ENCODE results near the gene TCEANC2. TPM values are rescaled to one million over a fixed set of nuclear protein-coding genes. Genes with fewer than 3 reads are reported as not detected.
"Not testable (repeated sequence)": the region's sequence is repeated elsewhere in the genome, so short reads cannot be mapped to it uniquely, and the experiment has no call there.

The TCEANC2 gene
- total RNA-seq, 1 experiment from 2014 or later: 1.9 TPM

- ChIA-PET POLR2A (no interaction called here), CTCF (no interaction called here)
- no TSS peak for BruUV-seq (replicated peaks)
- no peak for TF ChIP-seq CTCF (IDR thresholded peaks at IDR 0.05; ENCODE audit: insufficient read depth in 1 of 2, low read depth in 1 of 2, low read length in 1 of 2, severe bottlenecking in 1 of 2, unreplicated experiment in 1 of 2)
- DNase-seq: no peak
- Mint-ChIP-seq H3K9me3 (ENCODE audit: unreplicated experiment) (no peaks in the 10 kb centered on the region), H3K36me3 (ENCODE audit: insufficient read depth, unreplicated experiment) (no peaks in the 10 kb centered on the region), H3K27me3 (ENCODE audit: insufficient read depth, unreplicated experiment) (no peaks in the 10 kb centered on the region), H3K27ac (ENCODE audit: unreplicated experiment) (no peak overlapping the region), H3K4me1 (ENCODE audit: low read depth, unreplicated experiment) (no peaks in the 10 kb centered on the region), H3K4me3 (ENCODE audit: unreplicated experiment) (no peak overlapping the region)
- Histone ChIP-seq H3K4me1 (no peaks in the 10 kb centered on the region), H3K36me3 (ENCODE audit: control insufficient read depth, insufficient read depth, low read length) (no peaks in the 10 kb centered on the region), H3K27me3 (replicated peaks; ENCODE audit: control insufficient read depth, insufficient read depth, low read length) (no peaks in the 10 kb centered on the region), H3K9me3 (no peaks in the 10 kb centered on the region), H3K4me3 (ENCODE audit: low read depth, low read length) (no peak overlapping the region)
- intact Hi-C loops (cut with micrococcal nuclease; ENCODE audit: unreplicated experiment): no loop called here
Observed at GRCh38 chr1:54047384-54048305, 5.8 kb upstream of the TCEANC2 start.

- intact Hi-C loops (cut with micrococcal nuclease; ENCODE audit: unreplicated experiment); H3K4me3 Mint-ChIP-seq (ENCODE audit: unreplicated experiment); POLR2A ChIA-PET: not testable (repeated sequence)
Observed at GRCh38 chr1:54050435-54050834, 3.0 kb upstream of the TCEANC2 start.

GRCh38 chr1:54051933-54052430 lies 1.4 kb upstream of the TCEANC2 start:
- no peak for DNase-seq
- intact Hi-C loops (cut with micrococcal nuclease; ENCODE audit: unreplicated experiment): loop anchor here (2.0 kb wide), 1 partner anchor 23 kb away; no protein-coding TSS in a partner anchor
- no peaks in the 10 kb centered on the region for H3K9me3 ChIP-seq

More at GRCh38 chr1:54050435-54050834, 3.0 kb upstream of the TCEANC2 start:
- BruUV-seq (replicated peaks); H3K27me3 Mint-ChIP-seq (ENCODE audit: insufficient read depth, unreplicated experiment); DNase-seq; H3K27me3 ChIP-seq (replicated peaks; ENCODE audit: control insufficient read depth, insufficient read depth, low read length); H3K4me1 ChIP-seq; H3K4me3 ChIP-seq (ENCODE audit: low read depth, low read length); H3K9me3 ChIP-seq; CTCF ChIA-PET; H3K4me1 Mint-ChIP-seq (ENCODE audit: low read depth, unreplicated experiment); H3K36me3 ChIP-seq (ENCODE audit: control insufficient read depth, insufficient read depth, low read length); H3K9me3 Mint-ChIP-seq (ENCODE audit: unreplicated experiment); H3K36me3 Mint-ChIP-seq (ENCODE audit: insufficient read depth, unreplicated experiment); H3K27ac Mint-ChIP-seq (ENCODE audit: unreplicated experiment): not testable (repeated sequence)

More at GRCh38 chr1:54051933-54052430, 1.4 kb upstream of the TCEANC2 start:
- no peak for TF ChIP-seq CTCF (IDR thresholded peaks at IDR 0.05; ENCODE audit: insufficient read depth in 1 of 2, low read depth in 1 of 2, low read length in 1 of 2, severe bottlenecking in 1 of 2, unreplicated experiment in 1 of 2)
- Mint-ChIP-seq H3K36me3 (ENCODE audit: insufficient read depth, unreplicated experiment) (no peaks in the 10 kb centered on the region), H3K4me3 (ENCODE audit: unreplicated experiment) (no peak overlapping the region), H3K4me1 (ENCODE audit: low read depth, unreplicated experiment) (no peaks in the 10 kb centered on the region), H3K27ac (ENCODE audit: unreplicated experiment) (no peak overlapping the region), H3K9me3 (ENCODE audit: unreplicated experiment) (no peaks in the 10 kb centered on the region), H3K27me3 (ENCODE audit: insufficient read depth, unreplicated experiment) (no peaks in the 10 kb centered on the region)
- Histone ChIP-seq H3K4me1 (no peaks in the 10 kb centered on the region), H3K4me3 (ENCODE audit: low read depth, low read length) (peak overlapping the region; percentile 82), H3K27me3 (replicated peaks; ENCODE audit: control insufficient read depth, insufficient read depth, low read length) (no peaks in the 10 kb centered on the region), H3K36me3 (ENCODE audit: control insufficient read depth, insufficient read depth, low read length) (no peaks in the 10 kb centered on the region)
- TSS peak; percentile 38 for BruUV-seq (replicated peaks)
- ChIA-PET CTCF (interaction anchor here (0.6 to 1.5 kb wide), 2 partner anchors 30 to 236 kb away, joined by 3 read pairs; no protein-coding TSS in a partner anchor), POLR2A (interaction anchor here (0.6 to 1.7 kb wide), 2 partner anchors 9 to 106 kb away, joined by 3 to 10 read pairs; partner anchors contain the start of genes IFT25 and LRRC42)

Data from Caco-2 (cell line).